ENCODE measurements around the gene THUMPD3. TPM values are rescaled to one million over a fixed set of nuclear protein-coding genes. Genes with fewer than 3 reads are reported as not detected.

The THUMPD3 gene
- total and polyA plus RNA-seq, 9 of the 15 experiments (the other 6 are each of a cell fraction or from before 2014, with no cell fraction given), result 58.3 to 132 (median 113) TPM

GRCh38 chr3:9412293-9412692 lies 49.4 kb downstream of the THUMPD3 start (continued):
- TF ChIP-seq ILF3 (IDR thresholded peaks at IDR 0.05; ENCODE audit: borderline replicate concordance) (no peak), BMI1 (IDR thresholded peaks at IDR 0.05; ENCODE audit: low read length) (no peak), HLTF (IDR thresholded peaks at IDR 0.05) (no peak), ZNF57 (CRISPR knock-in tag; IDR thresholded peaks at IDR 0.05) (no peak), FOS (IDR thresholded peaks at IDR 0.05; ENCODE audit: extremely low read depth, insufficient read length) (no peak)

GRCh38 chr3:9414826-9415225 lies 52.0 kb downstream of the THUMPD3 start:
- ChIA-PET POLR2A (interaction anchor here (0.8 to 2.6 kb wide), 3 partner anchors 11 to 52 kb away, joined by 3 to 51 read pairs (median 17); partner anchors contain the start of genes SETD5 and THUMPD3), CTCF (ENCODE audit: low intra/inter-chr PET ratio) (no interaction called here)
- in situ Hi-C loops (cut with MboI) (no loop called here), intact Hi-C loops (cut with micrococcal nuclease) (no loop called here)
- no peak overlapping the region for H3K27ac ChIP-seq (ENCODE audit: extremely low read depth, low read depth, low read length)
- no peak overlapping the region for H3K4me3 ChIP-seq
- H3K9ac ChIP-seq (ENCODE audit: insufficient read depth in 1 of 2, low read depth in 2 of 2, low read length in 2 of 2), result no peak overlapping the region
- peaks cover 36% of the 10 kb centered on the region for H3K36me3 ChIP-seq (ENCODE audit: control insufficient read depth, insufficient read depth, low read length)
- H3K79me2 ChIP-seq (ENCODE audit: control insufficient read depth, insufficient read depth, low read length), result peaks cover 98% of the 10 kb centered on the region
- no peaks in the 10 kb centered on the region for H3K9me1 ChIP-seq (ENCODE audit: control insufficient read depth, insufficient read depth, low read length)
- H3K4me2 ChIP-seq (ENCODE audit: insufficient read depth, low read length), result no peak overlapping the region
- ATAC-seq, result no peak
- peaks cover 23% of the 10 kb centered on the region for H4K20me1 ChIP-seq (replicated peaks; ENCODE audit: control insufficient read depth, insufficient read depth, low read length)
- DNase-seq (ENCODE audit: extremely low read depth in 1 of 4, low spot score in 3 of 4), result no peak
- H3K9me3 ChIP-seq (replicated peaks; ENCODE audit: control insufficient read depth, insufficient read depth, low read depth, low read length), result no peaks in the 10 kb centered on the region
- no TSS peak for BruUV-seq (replicated peaks)
- no peaks in the 10 kb centered on the region for H3K27me3 ChIP-seq (ENCODE audit: control insufficient read depth in 2 of 2, insufficient read depth in 2 of 2, low read length in 2 of 2)
- H2AFZ ChIP-seq (ENCODE audit: low read depth, low read length), result no peak overlapping the region
- H3K4me1 ChIP-seq (replicated peaks in 1 of 2; ENCODE audit: control insufficient read depth in 2 of 2, insufficient read depth in 2 of 2, low read length in 2 of 2), result peaks cover 4 to 32% of the 10 kb centered on the region in 2 experiments
- TF ChIP-seq ELF1 (tag; IDR thresholded peaks at IDR 0.05) (no peak), POLR2H (tag; IDR thresholded peaks at IDR 0.05; ENCODE audit: low read depth) (0 out of 2 replicates have a peak, but pooled peaks have one; percentile 34)
- no peak for FAIRE-seq
